Brain microvascular endothelial cell (primary cell): ENCODE results near the gene LDLRAD4.

Experiments used
- DNase-seq: peaks from one replicate; pipeline ENCODE4 v3.0.0-alpha.2; 2020
- H3K27ac ChIP-seq: fragments of 250-450 bp; sonication (Bioruptor Pico); 2 replicates; pipeline ENCODE4 v1.5.1; 2020; ENCODE audit warnings: mild to moderate bottlenecking, moderate library complexity
- H3K27me3 ChIP-seq: fragments of 250-450 bp; sonication (Bioruptor Pico); replicated peaks from 2 replicates; pipeline ENCODE4 v1.5.1; 2020; ENCODE audit warnings: mild to moderate bottlenecking
- H3K36me3 ChIP-seq: fragments of 250-450 bp; sonication (Bioruptor Pico); replicated peaks from 2 replicates; pipeline ENCODE4 v1.5.1; 2020; ENCODE audit warnings: mild to moderate bottlenecking
- H3K4me3 ChIP-seq: 2 replicates; pipeline ENCODE4 v1.5.1; 2011; ENCODE audit warnings: low read depth, mild to moderate bottlenecking, control low read depth, low read length, moderate library complexity
- in situ Hi-C: cut with HindIII; loops from 2 replicates; pipeline ENCODE4 v1.10.0; 2017; ENCODE audit warnings: low sequenced_read_pairs, low pct_ligation_motif_present
- TF ChIP-seq, protein P1 (sequence below): IDR thresholded peaks from 2 replicates; pipeline ENCODE4 v1.5.1; 2011; ENCODE audit warnings: low read depth, mild to moderate bottlenecking, moderate library complexity, low read length, control low read depth, inconsistent platforms; ENCODE audit errors: missing control alignments

Gene LDLRAD4

DNA sequence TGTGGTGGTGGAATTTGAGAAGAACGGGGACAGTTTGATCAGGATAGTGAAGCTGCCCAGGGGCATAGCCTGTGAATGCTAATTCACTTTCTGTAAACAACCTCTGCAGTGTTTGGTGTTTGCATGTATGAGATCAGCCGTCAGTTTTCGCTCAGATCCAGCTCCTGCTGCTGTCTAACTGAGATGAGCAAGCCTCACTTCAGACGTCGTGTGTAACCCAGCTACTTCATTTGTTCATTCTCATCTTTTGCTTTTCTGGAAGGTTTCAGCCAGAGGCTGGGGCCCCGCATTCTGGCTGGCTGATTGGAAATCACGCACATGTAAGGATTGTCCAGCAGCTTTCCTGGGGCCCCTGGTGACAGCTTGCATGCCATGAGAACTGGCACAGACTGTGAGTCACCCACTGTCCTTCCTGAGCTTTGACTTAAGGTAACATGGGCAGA is 48.9 kb downstream of the LDLRAD4 start:
- Histone ChIP-seq H3K4me3 (no peak overlapping the region), H3K36me3 (no peaks in the 10 kb centered on the region), H3K27ac (no peak overlapping the region), H3K27me3 (no peaks in the 10 kb centered on the region)
- TF ChIP-seq, protein P1, sequence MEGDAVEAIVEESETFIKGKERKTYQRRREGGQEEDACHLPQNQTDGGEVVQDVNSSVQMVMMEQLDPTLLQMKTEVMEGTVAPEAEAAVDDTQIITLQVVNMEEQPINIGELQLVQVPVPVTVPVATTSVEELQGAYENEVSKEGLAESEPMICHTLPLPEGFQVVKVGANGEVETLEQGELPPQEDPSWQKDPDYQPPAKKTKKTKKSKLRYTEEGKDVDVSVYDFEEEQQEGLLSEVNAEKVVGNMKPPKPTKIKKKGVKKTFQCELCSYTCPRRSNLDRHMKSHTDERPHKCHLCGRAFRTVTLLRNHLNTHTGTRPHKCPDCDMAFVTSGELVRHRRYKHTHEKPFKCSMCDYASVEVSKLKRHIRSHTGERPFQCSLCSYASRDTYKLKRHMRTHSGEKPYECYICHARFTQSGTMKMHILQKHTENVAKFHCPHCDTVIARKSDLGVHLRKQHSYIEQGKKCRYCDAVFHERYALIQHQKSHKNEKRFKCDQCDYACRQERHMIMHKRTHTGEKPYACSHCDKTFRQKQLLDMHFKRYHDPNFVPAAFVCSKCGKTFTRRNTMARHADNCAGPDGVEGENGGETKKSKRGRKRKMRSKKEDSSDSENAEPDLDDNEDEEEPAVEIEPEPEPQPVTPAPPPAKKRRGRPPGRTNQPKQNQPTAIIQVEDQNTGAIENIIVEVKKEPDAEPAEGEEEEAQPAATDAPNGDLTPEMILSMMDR, result no peak
- in situ Hi-C loops, result no loop called here
- no peak for DNase-seq

- no peak overlapping the region for H3K4me3 ChIP-seq
Measured at GRCh38 chr18:13268158-13269012, 49.8 kb downstream of the LDLRAD4 start.

GRCh38 chr18:13269013-13269280 is 50.4 kb downstream of the LDLRAD4 start:
- H3K36me3 ChIP-seq, result no peaks in the 10 kb centered on the region
- in situ Hi-C loops, result no loop called here
- no peak for DNase-seq
- no peaks in the 10 kb centered on the region for H3K27me3 ChIP-seq
- TF ChIP-seq, protein P1, result no peak
- H3K4me3 ChIP-seq, result no peak overlapping the region
- H3K27ac ChIP-seq, result no peak overlapping the region

More at GRCh38 chr18:13268158-13269012, 49.8 kb downstream of the LDLRAD4 start:
- in situ Hi-C loops, result no loop called here
- Histone ChIP-seq H3K27ac (no peak overlapping the region), H3K27me3 (no peaks in the 10 kb centered on the region), H3K36me3 (no peaks in the 10 kb centered on the region)
- TF ChIP-seq, protein P1, result no peak
- DNase-seq, result peak; percentile 19

GRCh38 chr18:13269521-13270011 is 51.0 kb downstream of the LDLRAD4 start:
- no peaks in the 10 kb centered on the region for H3K27me3 ChIP-seq
- TF ChIP-seq, protein P1, result no peak
- no peaks in the 10 kb centered on the region for H3K36me3 ChIP-seq
- no peak overlapping the region for H3K4me3 ChIP-seq
- DNase-seq, result no peak
- H3K27ac ChIP-seq, result no peak overlapping the region
- in situ Hi-C loops, result no loop called here

DNA sequence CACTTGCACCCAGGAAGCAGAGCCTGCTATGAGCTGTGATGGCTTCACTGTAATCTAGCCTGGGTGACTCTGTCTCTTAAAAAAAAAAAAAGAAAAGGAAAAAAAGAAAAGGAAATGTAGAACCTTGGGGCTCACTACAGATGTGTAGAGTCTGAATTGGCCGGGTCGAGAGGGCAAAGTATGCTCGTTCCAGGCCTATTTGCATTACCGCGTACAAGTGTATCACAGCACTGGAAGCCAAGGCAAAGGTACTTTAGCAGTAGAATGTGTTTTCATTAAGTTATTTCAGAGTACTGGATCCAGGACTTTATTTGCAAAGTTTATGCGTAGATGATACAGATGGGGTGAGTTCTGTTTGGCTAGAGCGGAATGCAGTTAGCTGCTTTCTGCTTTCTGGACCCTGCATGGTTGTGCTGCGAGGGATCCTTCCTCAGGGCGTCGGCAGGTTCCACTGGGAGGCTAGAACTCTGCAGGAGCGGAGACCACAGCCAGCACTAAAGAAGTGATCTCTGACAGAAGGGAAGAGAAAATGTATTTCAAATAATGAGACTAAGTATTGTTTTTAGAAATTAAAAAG is 51.8 kb downstream of the LDLRAD4 start:
- Histone ChIP-seq H3K4me3 (no peak overlapping the region), H3K27me3 (no peaks in the 10 kb centered on the region), H3K36me3 (no peaks in the 10 kb centered on the region), H3K27ac (no peak overlapping the region)
- in situ Hi-C loops, result no loop called here
- TF ChIP-seq, protein P1, result no peak
- DNase-seq, result no peak
